ENCODE measurements around the gene EPHA4.

EPHA4 gene

DNA sequence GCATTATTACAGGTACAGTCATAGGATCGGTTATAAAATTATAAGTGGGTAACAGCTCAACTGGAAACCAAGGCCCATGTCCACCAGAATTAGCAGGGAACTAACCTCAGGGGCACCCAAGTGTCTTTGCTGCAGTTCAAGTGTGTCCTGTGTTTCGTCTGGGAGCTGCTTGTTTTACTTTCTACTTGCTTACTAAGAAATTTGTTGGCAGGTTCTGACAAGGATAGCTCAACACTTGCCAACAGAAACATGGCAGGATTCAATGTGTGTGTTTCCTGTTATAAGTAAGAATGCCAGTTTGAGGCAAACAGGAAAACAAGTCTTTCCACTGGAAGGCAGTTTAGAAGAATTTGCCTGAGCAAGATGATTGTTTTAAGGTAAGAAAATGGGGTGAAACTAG, 104.5 kb downstream of the EPHA4 start:
- no peak for DNase-seq (ENCODE audit: low read depth)
- H3K4me3 ChIP-seq (ENCODE audit: low read length): no peak overlapping the region
- TF ChIP-seq, protein P1, sequence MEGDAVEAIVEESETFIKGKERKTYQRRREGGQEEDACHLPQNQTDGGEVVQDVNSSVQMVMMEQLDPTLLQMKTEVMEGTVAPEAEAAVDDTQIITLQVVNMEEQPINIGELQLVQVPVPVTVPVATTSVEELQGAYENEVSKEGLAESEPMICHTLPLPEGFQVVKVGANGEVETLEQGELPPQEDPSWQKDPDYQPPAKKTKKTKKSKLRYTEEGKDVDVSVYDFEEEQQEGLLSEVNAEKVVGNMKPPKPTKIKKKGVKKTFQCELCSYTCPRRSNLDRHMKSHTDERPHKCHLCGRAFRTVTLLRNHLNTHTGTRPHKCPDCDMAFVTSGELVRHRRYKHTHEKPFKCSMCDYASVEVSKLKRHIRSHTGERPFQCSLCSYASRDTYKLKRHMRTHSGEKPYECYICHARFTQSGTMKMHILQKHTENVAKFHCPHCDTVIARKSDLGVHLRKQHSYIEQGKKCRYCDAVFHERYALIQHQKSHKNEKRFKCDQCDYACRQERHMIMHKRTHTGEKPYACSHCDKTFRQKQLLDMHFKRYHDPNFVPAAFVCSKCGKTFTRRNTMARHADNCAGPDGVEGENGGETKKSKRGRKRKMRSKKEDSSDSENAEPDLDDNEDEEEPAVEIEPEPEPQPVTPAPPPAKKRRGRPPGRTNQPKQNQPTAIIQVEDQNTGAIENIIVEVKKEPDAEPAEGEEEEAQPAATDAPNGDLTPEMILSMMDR (conservative IDR thresholded peaks at IDR 0.05; ENCODE audit: low read depth, low read length): no peak

GRCh38 chr2:221466744-221467143, 105.4 kb downstream of the EPHA4 start:
- TF ChIP-seq, protein P1 (conservative IDR thresholded peaks at IDR 0.05; ENCODE audit: low read depth, low read length): no peak
- H3K4me3 ChIP-seq (ENCODE audit: low read length): no peak overlapping the region
- DNase-seq (ENCODE audit: low read depth): no peak

GRCh38 chr2:221465776-221466175, 106.3 kb downstream of the EPHA4 start:
- TF ChIP-seq, protein P1 (conservative IDR thresholded peaks at IDR 0.05; ENCODE audit: low read depth, low read length): no peak
- H3K4me3 ChIP-seq (ENCODE audit: low read length): no peak overlapping the region
- DNase-seq (ENCODE audit: low read depth): no peak

GRCh38 chr2:221464971-221465370, 107.1 kb downstream of the EPHA4 start:
- no peak overlapping the region for H3K4me3 ChIP-seq (ENCODE audit: low read length)
- TF ChIP-seq, protein P1 (conservative IDR thresholded peaks at IDR 0.05; ENCODE audit: low read depth, low read length): no peak
- DNase-seq (ENCODE audit: low read depth): no peak

DNA sequence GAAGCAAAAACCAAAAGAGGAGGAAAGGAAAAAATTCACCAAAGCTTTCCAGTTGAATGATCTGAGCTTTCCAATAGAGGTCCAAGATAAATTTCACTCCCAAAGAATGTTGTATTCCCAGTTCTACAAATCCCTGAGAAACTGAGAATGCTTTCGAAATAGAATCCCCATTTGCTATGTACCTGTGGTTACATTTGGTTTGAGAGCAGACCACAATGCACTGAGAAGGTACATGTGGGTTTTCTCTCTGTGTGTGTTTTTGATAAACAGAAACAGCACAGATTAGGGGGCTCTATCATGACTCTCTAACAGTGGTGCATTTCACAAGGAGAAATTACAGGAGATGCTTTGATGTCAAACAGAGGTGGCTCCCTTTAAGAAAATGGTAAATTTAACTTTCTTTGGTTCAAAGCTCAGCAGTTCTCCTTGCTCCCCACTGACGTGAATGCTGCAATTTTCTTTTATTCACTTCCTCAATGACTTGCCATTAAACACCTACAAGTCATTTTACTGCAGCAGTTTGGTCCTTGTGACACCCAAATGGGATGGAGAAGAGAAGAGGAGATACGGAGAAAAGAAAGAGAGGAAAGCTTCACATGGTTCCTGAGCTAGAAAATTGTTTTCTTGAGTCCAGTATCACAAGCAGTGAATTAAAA, 108.7 kb downstream of the EPHA4 start:
- no peak overlapping the region for H3K4me3 ChIP-seq (ENCODE audit: low read length)
- TF ChIP-seq, protein P1 (conservative IDR thresholded peaks at IDR 0.05; ENCODE audit: low read depth, low read length): no peak
- DNase-seq (ENCODE audit: low read depth): no peak

- H3K4me3 ChIP-seq (ENCODE audit: low read length): no peak overlapping the region
- TF ChIP-seq, protein P1 (conservative IDR thresholded peaks at IDR 0.05; ENCODE audit: low read depth, low read length): no peak
- DNase-seq (ENCODE audit: low read depth): no peak
Measured at GRCh38 chr2:221461901-221462300, 110.2 kb downstream of the EPHA4 start.

- TF ChIP-seq, protein P1 (conservative IDR thresholded peaks at IDR 0.05; ENCODE audit: low read depth, low read length): no peak
- no peak overlapping the region for H3K4me3 ChIP-seq (ENCODE audit: low read length)
- no peak for DNase-seq (ENCODE audit: low read depth)
Measured at GRCh38 chr2:221460136-221460535, 112.0 kb downstream of the EPHA4 start.

Data from retinal pigment epithelial cell (primary cell).